GM12878 (cell line): ENCODE measurements around the gene KRT10.
A peak's percentile ranks its signal among the peaks of the same experiment; 100 is the strongest.

Source experiments
- CTCF ChIP-seq, 3 experiments: IDR thresholded peaks in 2 of 3; conservative IDR thresholded peaks in 1 of 3; 2 replicates each; pipeline ENCODE4 v1.5.1; 2011; ENCODE audit warnings: low read depth in 3 of 3, low read length in 3 of 3, mild to moderate bottlenecking in 3 of 3, control low read depth in 2 of 3, moderate library complexity in 2 of 3, inconsistent platforms in 1 of 3, mixed read lengths in 1 of 3; ENCODE audit not compliant: control insufficient read depth in 2 of 3, insufficient read depth in 1 of 3; ENCODE audit errors: extremely low read depth in 1 of 3
- EZH2 ChIP-seq: IDR thresholded peaks from 2 replicates; pipeline ENCODE4 v1.6.1; 2012; ENCODE audit warnings: low read depth, mild to moderate bottlenecking, control low read depth, inconsistent platforms, low read length, borderline replicate concordance; ENCODE audit not compliant: control insufficient read depth
- MYC ChIP-seq: IDR thresholded peaks from 2 replicates; pipeline ENCODE4 v1.6.1; 2011; ENCODE audit warnings: mild to moderate bottlenecking, low read length, moderate library complexity, inconsistent platforms; ENCODE audit not compliant: insufficient read depth, insufficient replicate concordance, insufficient read length, severe bottlenecking
- POLR2A ChIP-seq: IDR thresholded peaks from 2 replicates; pipeline ENCODE4 v1.6.1; 2011; ENCODE audit warnings: low read depth, mild to moderate bottlenecking, low read length
- SIN3A ChIP-seq: IDR thresholded peaks from 2 replicates; pipeline ENCODE4 v1.6.1; 2012; ENCODE audit warnings: low read depth, low read length, improper control_type of control experiment
- TF ChIP-seq, protein P1 (sequence below): IDR thresholded peaks from 2 replicates; pipeline ENCODE4 v1.6.1; 2011; ENCODE audit warnings: mild to moderate bottlenecking, low read depth, low read length, moderate library complexity; ENCODE audit not compliant: insufficient replicate concordance

GRCh38 chr17:40818733-40819527 lies 3.5 kb downstream of the KRT10 start:
- TF ChIP-seq, protein P1, sequence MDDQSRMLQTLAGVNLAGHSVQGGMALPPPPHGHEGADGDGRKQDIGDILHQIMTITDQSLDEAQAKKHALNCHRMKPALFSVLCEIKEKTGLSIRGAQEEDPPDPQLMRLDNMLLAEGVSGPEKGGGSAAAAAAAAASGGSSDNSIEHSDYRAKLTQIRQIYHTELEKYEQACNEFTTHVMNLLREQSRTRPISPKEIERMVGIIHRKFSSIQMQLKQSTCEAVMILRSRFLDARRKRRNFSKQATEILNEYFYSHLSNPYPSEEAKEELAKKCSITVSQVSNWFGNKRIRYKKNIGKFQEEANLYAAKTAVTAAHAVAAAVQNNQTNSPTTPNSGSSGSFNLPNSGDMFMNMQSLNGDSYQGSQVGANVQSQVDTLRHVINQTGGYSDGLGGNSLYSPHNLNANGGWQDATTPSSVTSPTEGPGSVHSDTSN, result no peak
- TF ChIP-seq MYC (no peak), POLR2A (peak; percentile 85), SIN3A (no peak), CTCF (IDR thresholded peaks at IDR 0.05 in 2 of 3, conservative IDR thresholded peaks at IDR 0.05 in 1 of 3; ENCODE audit: control insufficient read depth in 2 of 3, extremely low read depth in 1 of 3, insufficient read depth in 1 of 3, low read depth in 3 of 3, low read length in 3 of 3) (no peak), EZH2 (no peak)
